Amygdala (tissue), 56 donors: ENCODE results near the gene UBR4.

Experiments used
- DNase-seq, 56 donors: peaks; one replicate each; lab custom pipeline; 2025; lab: John Stamatoyannopoulos, UW

The UBR4 gene

GRCh38 chr1:19028110-19028509 is 182.0 kb downstream of the UBR4 start:
- peak in 6 of 56 donors; percentile 8 to 30 (median 18) for DNase-seq
